Colonic mucosa (tissue), 4 donors: ENCODE measurements around the gene TARDBP. TPM values are rescaled to one million over a fixed set of nuclear protein-coding genes. Genes with fewer than 3 reads are reported as not detected.
"Not testable (repeated sequence)": the region's sequence is repeated elsewhere in the genome, so short reads cannot be mapped to it uniquely, and the experiment has no call there.

ENCODE experiments used
- DNase-seq: peaks from one replicate; pipeline ENCODE4 v3.0.0-alpha.2; 2020
- H3K27ac ChIP-seq: fragments of 200-600 bp; one replicate; pipeline ENCODE4 v1.8.0; 2021
- H3K27me3 ChIP-seq: fragments of 200-600 bp; one replicate; pipeline ENCODE4 v1.8.0; 2021
- H3K36me3 ChIP-seq: fragments of 200-600 bp; one replicate; pipeline ENCODE4 v1.8.0; 2021
- H3K4me1 ChIP-seq: fragments of 200-600 bp; one replicate; pipeline ENCODE4 v1.8.0; 2021; ENCODE audit warnings: mild to moderate bottlenecking
- H3K4me3 ChIP-seq: fragments of 200-600 bp; one replicate; pipeline ENCODE4 v1.8.0; 2021
- H3K9ac ChIP-seq, 2 donors: one replicate each; pipeline ENCODE4 v1.7.0; 2013; ENCODE audit warnings: control low read depth in 2 of 2, low read depth in 2 of 2, low read length in 2 of 2
- H3K9me3 ChIP-seq: fragments of 200-600 bp; one replicate; pipeline ENCODE4 v1.8.0; 2021
- CTCF ChIP-seq: fragments of 200-600 bp; IDR thresholded peaks from one replicate; pipeline ENCODE4 v1.8.0; 2022; ENCODE audit warnings: antibody characterized with exemption, mild to moderate bottlenecking
- intact Hi-C: fragments of 100-400 bp; cut with DNase I; formaldehyde crosslinking; loops from one replicate; pipeline ENCODE4 v1.14.1; 2022
- total RNA-seq, 2 donors: library from RNA; stranded (reverse); fragmentation: NEBNext Ultra II Directional in 1 of 2; extraction: Animal tissue kit (Norgen Biotek cat#: 25700) in 1 of 2; gene quantifications; one replicate each; pipeline ENCODE4 v1.2.1, GENCODE V29; 2021
- donor health status: healthy.
- donor health status: DM: no; HTN: no; CAD: no.
- donor health status: DM: no; HTN: no; CAD: no.

Gene TARDBP
- total RNA-seq, 2 donors from 2014 or later: 126 to 178 TPM

GRCh38 chr1:11030865-11031264 is 18.4 kb downstream of the TARDBP start:
- Histone ChIP-seq H3K36me3 (no peaks in the 10 kb centered on the region), H3K27me3 (no peaks in the 10 kb centered on the region), H3K9ac (no peak overlapping the region), H3K4me3 (no peak overlapping the region), H3K27ac (no peak overlapping the region), H3K9me3 (no peaks in the 10 kb centered on the region), H3K4me1 (no peaks in the 10 kb centered on the region)
- DNase-seq: no peak
- intact Hi-C loops: no loop called here
- TF ChIP-seq CTCF: no peak

GRCh38 chr1:11031624-11032262 is 19.3 kb downstream of the TARDBP start:
- Histone ChIP-seq H3K27me3 (no peaks in the 10 kb centered on the region), H3K27ac (no peak overlapping the region), H3K9ac (no peak overlapping the region), H3K9me3 (no peaks in the 10 kb centered on the region), H3K4me3 (no peak overlapping the region), H3K4me1 (no peaks in the 10 kb centered on the region), H3K36me3 (no peaks in the 10 kb centered on the region)
- TF ChIP-seq CTCF: no peak
- DNase-seq: no peak
- intact Hi-C loops: no loop called here

- H3K4me3 ChIP-seq, H3K9me3 ChIP-seq, H3K27me3 ChIP-seq, H3K27ac ChIP-seq, H3K4me1 ChIP-seq, DNase-seq, H3K9ac ChIP-seq, H3K36me3 ChIP-seq: not testable (repeated sequence)
- intact Hi-C loops: loop anchor here (5.0 kb wide), 1 partner anchor 605 kb away; no protein-coding TSS in a partner anchor
These were observed 24.7 kb downstream of the TARDBP start for GRCh38 chr1:11037019-11037739.

GRCh38 chr1:11037740-11038182 is 25.3 kb downstream of the TARDBP start:
- no peak overlapping the region for H3K9ac ChIP-seq
- no peaks in the 10 kb centered on the region for H3K9me3 ChIP-seq
- intact Hi-C loops: loop anchor here (5.0 kb wide), 1 partner anchor 605 kb away; no protein-coding TSS in a partner anchor
- TF ChIP-seq CTCF: peak; percentile 92
- no peak overlapping the region for H3K27ac ChIP-seq
- no peaks in the 10 kb centered on the region for H3K27me3 ChIP-seq
- H3K36me3 ChIP-seq: no peaks in the 10 kb centered on the region
- no peaks in the 10 kb centered on the region for H3K4me1 ChIP-seq
- H3K4me3 ChIP-seq: no peak overlapping the region
- peak; percentile 86 for DNase-seq

- no peak overlapping the region for H3K4me3 ChIP-seq
- H3K9ac ChIP-seq: no peak overlapping the region
- H3K27me3 ChIP-seq: no peaks in the 10 kb centered on the region
- no peak for TF ChIP-seq CTCF
- H3K36me3 ChIP-seq: no peaks in the 10 kb centered on the region
- no peak for DNase-seq
- H3K4me1 ChIP-seq: no peaks in the 10 kb centered on the region
- H3K9me3 ChIP-seq: no peaks in the 10 kb centered on the region
- no peak overlapping the region for H3K27ac ChIP-seq
- intact Hi-C loops: loop anchor here (5.0 kb wide), 1 partner anchor 603 kb away; no protein-coding TSS in a partner anchor
These were observed 27.1 kb downstream of the TARDBP start for GRCh38 chr1:11039351-11040104.

GRCh38 chr1:11040105-11040429 is 27.6 kb downstream of the TARDBP start:
- H3K27me3 ChIP-seq, H3K27ac ChIP-seq, H3K36me3 ChIP-seq, DNase-seq, H3K9ac ChIP-seq, H3K9me3 ChIP-seq, intact Hi-C loops, H3K4me3 ChIP-seq, H3K4me1 ChIP-seq: not testable (repeated sequence)
